ENCODE data around the gene MALT1. TPM values are rescaled to one million over a fixed set of nuclear protein-coding genes. Genes with fewer than 3 reads are reported as not detected.
A peak's percentile ranks its signal among the peaks of the same experiment; 100 is the strongest.

Gene MALT1
- polyA plus RNA-seq, 3 donors, result 18.3 to 24.9 (median 23.8) TPM

GRCh38 chr18:58666176-58666575 lies 5.1 kb upstream of the MALT1 start:
- H3K9ac ChIP-seq (ENCODE audit: insufficient read depth, low read length, poor library complexity, severe bottlenecking), result no peak overlapping the region
- H3K4me2 ChIP-seq (replicated peaks; ENCODE audit: extremely low read depth, low read length, poor library complexity, severe bottlenecking), result no peak overlapping the region
- no peaks in the 10 kb centered on the region for H3K36me3 Mint-ChIP-seq
- H3K9me3 Mint-ChIP-seq, result no peaks in the 10 kb centered on the region
- peaks cover 1 to 4% (median 3%) of the 10 kb centered on the region in 3 donors for H3K27me3 Mint-ChIP-seq (ENCODE audit: low read depth in 3 of 3)
- H3K79me2 ChIP-seq (ENCODE audit: insufficient read depth, low read length), result no peaks in the 10 kb centered on the region
- no peak overlapping the region for H3K4me3 Mint-ChIP-seq
- no peak overlapping the region for H2AFZ ChIP-seq (ENCODE audit: insufficient read depth, low read depth, low read length, poor library complexity, severe bottlenecking)
- H3K4me1 ChIP-seq (ENCODE audit: control insufficient read depth in 1 of 2, insufficient read depth in 2 of 2, low read length in 2 of 2), result peaks cover 24 to 28% of the 10 kb centered on the region in 2 donors
- no peaks in the 10 kb centered on the region for H3K9me3 ChIP-seq (replicated peaks in 1 of 2; ENCODE audit: control insufficient read depth in 1 of 2, insufficient read depth in 1 of 2, low read length in 2 of 2)
- intact Hi-C loops (cut with micrococcal nuclease), result no loop called here
- peaks cover 26% of the 10 kb centered on the region for H3K4me1 Mint-ChIP-seq
- DNase-seq, result no peak
- WGBS (ENCODE audit: insufficient coverage), result 100% methylated on average over 1 of the region's 3 CpGs
- no peak for TF ChIP-seq CTCF (IDR thresholded peaks at IDR 0.05)
- no peaks in the 10 kb centered on the region for H4K20me1 ChIP-seq (ENCODE audit: insufficient read depth, low read length)
- H3K27ac ChIP-seq (ENCODE audit: low read depth in 1 of 2, low read length in 2 of 2), result no peak overlapping the region
- no peaks in the 10 kb centered on the region for H3K27me3 ChIP-seq (ENCODE audit: control insufficient read depth in 2 of 2, insufficient read depth in 2 of 2, low read length in 2 of 2)
- H3K27ac Mint-ChIP-seq, result no peak overlapping the region
- H3K4me3 ChIP-seq (replicated peaks in 1 of 3; ENCODE audit: low read depth in 2 of 3, low read length in 3 of 3), result no peak overlapping the region
- no peaks in the 10 kb centered on the region for H3K36me3 ChIP-seq (replicated peaks in 1 of 2; ENCODE audit: control insufficient read depth in 1 of 2, insufficient read depth in 2 of 2, low read length in 2 of 2)

GRCh38 chr18:58668211-58668610 lies 3.1 kb upstream of the MALT1 start:
- intact Hi-C loops (cut with micrococcal nuclease), result no loop called here
- no peak overlapping the region for H3K27ac ChIP-seq (ENCODE audit: low read depth in 1 of 2, low read length in 2 of 2)
- H3K36me3 ChIP-seq (replicated peaks in 1 of 2; ENCODE audit: control insufficient read depth in 1 of 2, insufficient read depth in 2 of 2, low read length in 2 of 2), result no peaks in the 10 kb centered on the region
- Mint-ChIP-seq H3K27ac (no peak overlapping the region), H3K4me1 (peaks cover 36% of the 10 kb centered on the region), H3K36me3 (peaks cover 0 to under 1% of the 10 kb centered on the region in 2 donors), H3K4me3 (peak overlapping the region in 1 of 2 donors; percentile 16), H3K9me3 (no peaks in the 10 kb centered on the region), H3K27me3 (ENCODE audit: low read depth in 3 of 3) (peaks cover 1 to 4% (median 3%) of the 10 kb centered on the region in 3 donors)
- H2AFZ ChIP-seq (ENCODE audit: insufficient read depth, low read depth, low read length, poor library complexity, severe bottlenecking), result no peak overlapping the region
- H3K27me3 ChIP-seq (ENCODE audit: control insufficient read depth in 2 of 2, insufficient read depth in 2 of 2, low read length in 2 of 2), result no peaks in the 10 kb centered on the region
- no peak overlapping the region for H3K4me2 ChIP-seq (replicated peaks; ENCODE audit: extremely low read depth, low read length, poor library complexity, severe bottlenecking)
- H4K20me1 ChIP-seq (ENCODE audit: insufficient read depth, low read length), result peaks cover 14% of the 10 kb centered on the region
- DNase-seq, result peak in 1 of 3 donors; percentile 15
- no peak overlapping the region for H3K4me3 ChIP-seq (replicated peaks in 1 of 3; ENCODE audit: low read depth in 2 of 3, low read length in 3 of 3)
- no peak overlapping the region for H3K9ac ChIP-seq (ENCODE audit: insufficient read depth, low read length, poor library complexity, severe bottlenecking)
- peaks cover 34 to 41% of the 10 kb centered on the region in 2 donors for H3K4me1 ChIP-seq (ENCODE audit: control insufficient read depth in 1 of 2, insufficient read depth in 2 of 2, low read length in 2 of 2)
- no peaks in the 10 kb centered on the region for H3K9me3 ChIP-seq (replicated peaks in 1 of 2; ENCODE audit: control insufficient read depth in 1 of 2, insufficient read depth in 1 of 2, low read length in 2 of 2)
- peaks cover 17% of the 10 kb centered on the region for H3K79me2 ChIP-seq (ENCODE audit: insufficient read depth, low read length)
- no peak for TF ChIP-seq CTCF (IDR thresholded peaks at IDR 0.05)
- 100% methylated on average over 1 of the region's 2 CpGs for WGBS (ENCODE audit: insufficient coverage)

Data from CD14-positive monocyte (primary cell).